Erythroblast (primary cell): Measurements from ENCODE around the gene CANT1.
A peak's percentile ranks its signal among the peaks of the same experiment; 100 is the strongest.

Experiments used
- DNase-seq, 2 experiments: peaks; one replicate each; lab custom pipeline; 2025; lab: John Stamatoyannopoulos, UW
- GATA1 ChIP-seq: IDR thresholded peaks from 2 replicates; pipeline ENCODE4 v1.6.1; 2011; ENCODE audit warnings: low read depth, mild to moderate bottlenecking, control low read depth, low read length, moderate library complexity
- POLR2A ChIP-seq: IDR thresholded peaks from 2 replicates; pipeline ENCODE4 v1.6.1; 2011; ENCODE audit warnings: mild to moderate bottlenecking, low read length

The CANT1 gene

DNA sequence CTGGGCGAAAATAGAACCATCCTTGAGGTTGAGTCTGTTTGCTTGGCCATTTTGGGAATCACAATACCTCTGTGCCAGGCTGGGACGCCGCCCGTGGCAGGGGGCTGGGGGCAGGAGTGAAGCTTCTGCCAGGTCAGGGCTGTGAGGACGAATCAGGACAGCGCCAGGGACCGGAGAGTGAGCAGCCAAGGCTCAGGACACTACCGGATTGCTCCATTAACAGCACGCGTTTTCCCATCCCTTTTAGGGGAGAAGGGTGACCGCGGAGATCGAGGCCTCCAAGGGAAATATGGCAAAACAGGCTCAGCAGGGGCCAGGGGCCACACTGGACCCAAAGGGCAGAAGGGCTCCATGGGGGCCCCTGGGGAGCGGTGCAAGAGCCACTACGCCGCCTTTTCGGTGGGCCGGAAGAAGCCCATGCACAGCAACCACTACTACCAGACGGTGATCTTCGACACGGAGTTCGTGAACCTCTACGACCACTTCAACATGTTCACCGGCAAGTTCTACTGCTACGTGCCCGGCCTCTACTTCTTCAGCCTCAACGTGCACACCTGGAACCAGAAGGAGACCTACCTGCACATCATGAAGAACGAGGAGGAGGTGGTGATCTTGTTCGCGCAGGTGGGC is 37.8 kb upstream of the CANT1 start:
- TF ChIP-seq POLR2A (no peak), GATA1 (no peak)
- no peak for DNase-seq

- TF ChIP-seq POLR2A (no peak), GATA1 (no peak)
- DNase-seq: no peak
These were observed 37.3 kb upstream of the CANT1 start for GRCh38 chr17:79046916-79047280.

- no peak for DNase-seq
These were observed 36.8 kb upstream of the CANT1 start for GRCh38 chr17:79046197-79046915.

DNA sequence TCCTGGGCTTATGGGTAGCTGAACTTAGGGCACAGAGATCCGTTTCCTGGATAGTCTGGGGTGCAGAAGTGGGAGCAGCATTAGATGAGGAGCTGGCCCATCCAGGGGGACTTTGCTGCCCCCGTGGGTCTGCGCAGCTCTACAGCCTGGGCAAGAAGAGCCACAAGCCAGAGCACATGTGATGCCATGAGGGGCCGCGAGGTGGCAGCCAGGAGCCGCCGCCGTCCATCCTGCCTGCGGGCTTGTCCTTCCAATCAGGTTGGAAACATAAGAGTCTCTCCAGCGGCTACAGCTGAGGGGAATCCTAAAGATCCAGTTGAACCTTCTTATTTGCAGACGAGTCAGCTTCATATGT is 36.3 kb upstream of the CANT1 start:
- DNase-seq: peak; percentile 58 to 75
- TF ChIP-seq GATA1 (no peak), POLR2A (no peak)

More at GRCh38 chr17:79046197-79046915, 36.8 kb upstream of the CANT1 start:
- TF ChIP-seq POLR2A: no peak
- no peak for TF ChIP-seq GATA1

GRCh38 chr17:79045001-79045729 is 35.6 kb upstream of the CANT1 start:
- TF ChIP-seq GATA1: no peak
- TF ChIP-seq POLR2A: no peak
- DNase-seq: no peak

GRCh38 chr17:79044462-79044861 is 34.9 kb upstream of the CANT1 start:
- DNase-seq: no peak
- TF ChIP-seq POLR2A: no peak

GRCh38 chr17:79043931-79044320 is 34.4 kb upstream of the CANT1 start:
- DNase-seq: no peak
- no peak for TF ChIP-seq GATA1
- no peak for TF ChIP-seq POLR2A

DNA sequence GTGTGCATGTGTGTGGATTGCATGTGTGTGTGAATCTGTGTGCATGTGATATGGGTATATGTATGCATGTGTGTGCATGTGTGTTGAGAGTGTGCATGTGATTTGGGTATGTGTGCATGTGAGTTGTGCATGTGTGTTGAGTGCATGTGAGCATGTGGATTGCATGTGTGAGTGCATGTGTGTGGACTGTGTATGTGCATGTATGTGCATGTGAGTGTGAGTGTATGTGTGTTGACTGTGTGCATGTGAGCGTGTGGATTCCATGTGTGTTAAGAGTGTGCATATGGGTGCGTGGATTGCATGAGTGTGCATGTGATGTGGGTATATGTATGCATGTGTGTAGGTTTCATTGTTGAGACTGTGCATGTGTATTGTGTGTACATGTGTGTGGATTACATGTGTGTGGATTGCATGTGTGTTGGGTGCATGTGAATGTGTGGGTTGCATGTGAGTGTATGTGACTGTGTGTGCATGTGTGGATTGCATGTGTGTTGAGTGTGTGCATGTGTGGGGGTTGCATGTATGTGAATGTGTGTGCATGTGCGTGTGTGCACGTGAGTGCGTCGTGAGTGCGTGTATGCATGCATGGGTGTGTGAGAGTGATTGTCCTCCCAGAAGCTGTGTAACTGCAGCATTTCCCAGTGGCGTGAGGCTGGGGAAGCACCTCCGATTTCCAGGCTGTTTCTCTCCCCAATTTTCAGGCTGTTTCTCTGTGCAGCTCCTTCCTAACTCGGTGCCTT is 33.8 kb upstream of the CANT1 start:
- TF ChIP-seq POLR2A: no peak
- no peak for TF ChIP-seq GATA1
- DNase-seq: no peak

DNA sequence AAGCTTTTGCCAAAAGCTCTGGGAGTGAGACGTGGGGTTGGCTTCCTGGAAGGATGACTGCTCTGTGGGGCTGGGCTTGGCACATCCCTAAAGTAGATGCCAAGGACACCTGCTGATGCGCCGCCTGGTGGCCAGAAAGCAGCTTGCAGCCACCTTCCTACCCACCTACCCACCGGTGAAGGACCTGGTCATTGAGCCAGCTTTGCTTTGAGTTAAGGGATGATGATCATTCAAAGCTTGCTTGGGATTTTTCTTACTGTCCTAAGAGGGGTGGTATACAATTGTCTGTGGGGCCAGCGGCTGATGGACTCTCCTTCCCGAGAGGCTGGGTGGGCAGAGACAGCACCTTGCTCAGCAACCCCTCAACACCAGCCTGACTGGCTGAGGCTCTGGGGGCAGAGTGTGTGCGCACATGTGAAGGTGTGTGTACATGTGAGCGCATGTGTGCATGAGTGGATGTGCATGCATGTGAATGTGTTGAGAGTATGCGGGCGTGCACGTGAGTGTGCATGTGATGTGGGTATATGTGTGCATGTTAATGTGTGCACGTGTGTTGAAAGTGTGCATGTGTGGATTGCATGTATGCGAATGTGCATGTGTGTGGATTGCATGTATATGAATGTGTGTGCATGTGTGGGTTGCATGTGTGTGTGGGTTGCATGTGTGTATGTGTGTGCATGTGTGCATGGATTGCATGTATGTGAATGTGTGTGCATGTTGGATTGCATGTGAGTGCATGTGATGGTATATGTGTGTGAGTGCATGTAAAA is 33.0 kb upstream of the CANT1 start:
- TF ChIP-seq POLR2A (no peak), GATA1 (no peak)
- DNase-seq: peak; percentile 52 to 69

DNA sequence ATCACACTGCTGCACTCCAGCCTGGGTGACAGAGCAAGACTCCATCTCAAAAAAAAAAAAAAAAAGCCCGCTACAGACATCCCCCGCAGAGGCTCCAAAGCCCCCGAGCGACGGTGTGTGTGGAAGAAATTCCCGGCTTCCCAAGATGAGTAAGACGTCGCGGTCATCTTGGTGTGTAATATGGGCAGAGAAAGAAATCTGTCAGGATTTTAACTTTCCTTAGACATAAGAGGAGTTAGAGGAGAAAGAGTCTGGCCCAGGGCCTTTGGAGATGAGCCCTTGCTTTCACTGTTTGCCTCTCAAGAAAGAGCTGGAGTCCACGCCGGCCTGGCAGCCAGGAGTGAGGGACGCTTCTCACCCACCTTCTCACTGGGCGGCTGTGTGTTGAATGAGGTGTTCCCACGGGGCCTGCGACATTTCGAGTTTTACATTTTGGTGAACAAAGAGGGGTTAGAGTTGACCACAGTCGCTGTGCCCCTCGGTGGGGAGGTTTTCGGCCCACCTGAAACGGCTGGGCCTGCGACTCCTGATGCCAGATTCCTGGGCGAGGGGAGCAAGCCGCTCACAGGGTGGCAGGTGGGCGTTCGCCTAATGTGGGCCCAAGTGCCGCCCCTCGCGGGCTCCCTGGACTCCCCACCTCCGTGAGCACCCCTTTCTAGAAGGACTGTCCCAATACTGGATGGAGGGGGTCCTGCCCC is 32.3 kb upstream of the CANT1 start:
- TF ChIP-seq POLR2A: no peak
- no peak for TF ChIP-seq GATA1
- no peak for DNase-seq

DNA sequence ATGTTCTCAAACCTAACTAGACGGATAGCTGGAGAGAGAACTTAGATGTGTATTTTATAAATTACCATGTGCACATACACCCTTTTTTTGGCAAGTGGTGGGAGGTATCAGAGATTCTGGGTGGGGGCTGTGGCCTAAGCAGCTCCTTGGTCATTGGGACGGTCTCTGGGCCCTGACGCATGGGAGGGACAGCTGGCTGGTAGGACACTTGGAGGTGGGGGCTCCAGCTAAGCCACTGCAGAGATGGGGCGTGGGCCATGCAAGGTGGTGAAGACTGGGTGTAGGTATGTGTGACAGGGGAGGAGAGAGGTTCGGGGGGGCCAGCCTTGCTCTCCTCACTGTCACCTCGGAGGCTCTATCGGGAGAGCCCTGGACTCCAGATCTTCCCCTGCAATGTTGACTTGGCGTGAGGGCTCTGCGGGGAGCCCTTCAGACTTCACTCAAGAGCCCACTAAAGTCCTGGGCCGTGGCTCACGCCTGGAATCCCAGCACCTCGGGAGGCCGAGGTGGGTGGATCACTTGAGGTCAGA is 31.5 kb upstream of the CANT1 start:
- no peak for DNase-seq
- no peak for TF ChIP-seq GATA1
- no peak for TF ChIP-seq POLR2A

DNA sequence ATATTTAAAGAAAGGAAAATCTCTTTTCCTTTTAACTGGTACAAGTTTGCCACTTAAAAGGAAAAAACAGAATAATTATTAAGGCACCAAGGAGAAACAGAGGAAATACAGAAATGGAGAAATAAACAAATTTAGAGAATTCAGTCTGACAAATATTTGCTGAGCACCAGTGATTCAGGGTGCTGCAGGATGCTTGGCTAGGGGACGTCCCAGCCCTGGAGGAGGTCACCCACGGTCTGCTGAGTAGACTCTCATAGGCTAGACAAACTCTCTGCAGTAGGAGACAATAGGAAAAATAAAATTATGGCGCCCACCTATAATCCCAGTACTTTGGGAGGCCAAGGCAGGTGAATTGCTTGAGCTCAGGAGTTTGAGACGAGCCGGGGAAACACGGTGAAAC is 30.3 kb upstream of the CANT1 start:
- no peak for TF ChIP-seq POLR2A
- TF ChIP-seq GATA1: no peak

DNA sequence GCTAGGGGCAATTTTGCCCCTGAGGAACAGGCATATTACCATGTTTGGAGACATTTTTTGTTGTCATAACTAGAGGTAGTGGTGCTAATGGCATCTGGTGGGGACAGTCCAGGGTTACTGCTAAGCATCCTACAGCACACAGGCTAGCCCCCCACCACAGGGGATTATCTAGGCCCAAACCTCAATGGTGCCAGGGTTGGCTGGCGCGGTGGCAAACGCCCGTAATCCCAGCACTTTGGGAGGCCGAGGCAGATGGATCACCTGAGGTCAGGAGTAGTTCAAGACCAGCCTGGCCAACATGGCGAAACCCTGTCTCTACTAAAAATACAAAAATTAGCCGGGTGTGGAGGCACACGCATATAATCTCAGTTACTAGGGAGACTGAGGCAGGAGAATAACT is 29.6 kb upstream of the CANT1 start:
- TF ChIP-seq POLR2A: no peak
- no peak for TF ChIP-seq GATA1
- DNase-seq: no peak

More for the DNA sequence above, 30.3 kb upstream of the CANT1 start:
- no peak for DNase-seq
